IPS-NIHi7 (cell line): ENCODE data around the gene STAT5B.
A peak's percentile ranks its signal among the peaks of the same experiment; 100 is the strongest.
"Not testable (repeated sequence)": the region's sequence is repeated elsewhere in the genome, so short reads cannot be mapped to it uniquely, and the experiment has no call there.

ENCODE experiments used
- DNase-seq: peaks from one replicate; pipeline ENCODE4 v3.0.0; 2012; ENCODE audit warnings: mixed read lengths; ENCODE audit errors: extremely low spot score

The STAT5B gene

GRCh38 chr17:42193969-42194899, 82.0 kb downstream of the STAT5B start, which contains the start of gene GHDC:
Gene GHDC (minus strand): TSS chr17:42194494. CDS start chr17:42193581, 913 bp downstream.
- DNase-seq = peak; percentile 87

- no peak for DNase-seq
These were observed 82.8 kb downstream of the STAT5B start for GRCh38 chr17:42193216-42193968.

GRCh38 chr17:42192189-42193126, 83.7 kb downstream of the STAT5B start:
- DNase-seq = no peak

- no peak for DNase-seq
These were observed 84.9 kb downstream of the STAT5B start for GRCh38 chr17:42191275-42191608.

- DNase-seq = no peak
These were observed 85.5 kb downstream of the STAT5B start for GRCh38 chr17:42190491-42191274.

- no peak for DNase-seq
These were observed 86.6 kb downstream of the STAT5B start for GRCh38 chr17:42189651-42189965.

GRCh38 chr17:42188749-42189650, 87.2 kb downstream of the STAT5B start:
- DNase-seq = no peak

GRCh38 chr17:42187833-42188232, 88.4 kb downstream of the STAT5B start:
- DNase-seq = no peak

- DNase-seq = not testable (repeated sequence)
These were observed 90.0 kb downstream of the STAT5B start for GRCh38 chr17:42186191-42186590.

- no peak for DNase-seq
These were observed 90.6 kb downstream of the STAT5B start for GRCh38 chr17:42185621-42185930.

- no peak for DNase-seq
These were observed 91.2 kb downstream of the STAT5B start, which contains the start of gene HCRT for GRCh38 chr17:42184713-42185620. Gene HCRT (minus strand): TSS chr17:42185452. CDS start chr17:42185365, 87 bp downstream.

- peak; percentile 96 for DNase-seq
These were observed 92.2 kb downstream of the STAT5B start for GRCh38 chr17:42183741-42184711.

- DNase-seq = no peak
These were observed 93.1 kb downstream of the STAT5B start for GRCh38 chr17:42182927-42183734.

GRCh38 chr17:42181851-42182207, 94.4 kb downstream of the STAT5B start:
- DNase-seq = no peak

GRCh38 chr17:42180922-42181850, 95.0 kb downstream of the STAT5B start, which contains the start of gene KCNH4:
Gene KCNH4 (minus strand): TSS chr17:42181142. CDS start chr17:42180945, 197 bp downstream.
- peak; percentile 81 for DNase-seq
